GM21723 (cell line): ENCODE data around the gene ZNF48.
A peak's percentile ranks its signal among the peaks of the same experiment; 100 is the strongest.

Experiments used
- ATAC-seq: cut with Tn5 transposase; IDR thresholded peaks from one replicate; pipeline ENCODE4 v1.9.1; 2021; ENCODE audit warnings: mild to moderate bottlenecking, moderate library complexity; ENCODE audit not compliant: unreplicated experiment

ZNF48 gene

GRCh38 chr16:30358577-30358936 lies 36.7 kb upstream of the ZNF48 start:
- ATAC-seq, result no peak

- no peak for ATAC-seq
Observed at GRCh38 chr16:30358990-30359870, 36.0 kb upstream of the ZNF48 start.

GRCh38 chr16:30359871-30360170 lies 35.4 kb upstream of the ZNF48 start:
- no peak for ATAC-seq

GRCh38 chr16:30361180-30361579 lies 34.0 kb upstream of the ZNF48 start:
- ATAC-seq, result no peak

GRCh38 chr16:30365200-30365599 lies 30.0 kb upstream of the ZNF48 start:
- no peak for ATAC-seq

- no peak for ATAC-seq
Observed at GRCh38 chr16:30366511-30366910, 28.7 kb upstream of the ZNF48 start.

- no peak for ATAC-seq
Observed at GRCh38 chr16:30367349-30368009, 27.7 kb upstream of the ZNF48 start.

GRCh38 chr16:30368122-30368791 lies 27.0 kb upstream of the ZNF48 start:
- ATAC-seq, result no peak

GRCh38 chr16:30368792-30369090 lies 26.5 kb upstream of the ZNF48 start:
- no peak for ATAC-seq

GRCh38 chr16:30369091-30369937 lies 25.9 kb upstream of the ZNF48 start:
- ATAC-seq, result no peak

- ATAC-seq, result peak; percentile 6
Observed at GRCh38 chr16:30369938-30370455, 25.2 kb upstream of the ZNF48 start.

GRCh38 chr16:30370456-30371247 lies 24.6 kb upstream of the ZNF48 start, which contains the start of gene TBC1D10B:
TBC1D10B (minus strand) TSS chr16:30370494; CDS start chr16:30370183, 311 bp downstream.
- peak; percentile 82 for ATAC-seq

GRCh38 chr16:30371248-30371816 lies 23.9 kb upstream of the ZNF48 start:
- ATAC-seq, result no peak

- no peak for ATAC-seq
Observed at GRCh38 chr16:30372038-30372712, 23.0 kb upstream of the ZNF48 start.

GRCh38 chr16:30372725-30373124 lies 22.5 kb upstream of the ZNF48 start:
- ATAC-seq, result no peak

GRCh38 chr16:30374538-30374937 lies 20.7 kb upstream of the ZNF48 start, which contains the start of gene MYL11:
MYL11 (plus strand) TSS chr16:30374802; CDS start chr16:30374858, 56 bp downstream.
- no peak for ATAC-seq

GRCh38 chr16:30375864-30376263 lies 19.4 kb upstream of the ZNF48 start:
- no peak for ATAC-seq

GRCh38 chr16:30376461-30376902 lies 18.7 kb upstream of the ZNF48 start:
- ATAC-seq, result no peak
